Activated T-cell treated with anti-CD3 and anti-CD28 coated beads, Interleukin-2, amount 50 U/mL, for 72 hours (primary cell): ENCODE results near the gene TPM2. TPM values are rescaled to one million over a fixed set of nuclear protein-coding genes. Genes with fewer than 3 reads are reported as not detected.

Experiments used
- ATAC-seq, 2 donors: fragments of 150-1000 bp; cut with Tn5 transposase; replicated peaks in 1 of 2; 2 replicates each; pipeline ENCODE4 v1.10.0; 2021; ENCODE audit warnings: moderate library complexity in 2 of 2, mild to moderate bottlenecking in 1 of 2
- DNase-seq, 2 donors: peaks; one replicate each; pipeline ENCODE4 v3.0.0; 2021 to 2022; ENCODE audit warnings: mixed read lengths in 1 of 2
- H3K27ac Mint-ChIP-seq: one replicate; pipeline ENCODE4 v1.8.0; 2022; ENCODE audit warnings: mild to moderate bottlenecking, moderate library complexity, mixed read lengths
- H3K27me3 Mint-ChIP-seq: one replicate; pipeline ENCODE4 v1.8.0; 2022; ENCODE audit warnings: low read depth, mixed read lengths
- H3K36me3 Mint-ChIP-seq, 2 donors: one replicate each; pipeline ENCODE4 v1.8.0; 2022; ENCODE audit warnings: mixed read lengths in 2 of 2, mild to moderate bottlenecking in 1 of 2; ENCODE audit not compliant: insufficient read depth in 2 of 2
- H3K4me1 Mint-ChIP-seq: one replicate; pipeline ENCODE4 v1.8.0; 2022; ENCODE audit warnings: low read depth, mixed read lengths
- H3K4me3 Mint-ChIP-seq, 2 donors: one replicate each; pipeline ENCODE4 v1.8.0; 2022; ENCODE audit warnings: mild to moderate bottlenecking in 2 of 2, mixed read lengths in 2 of 2, moderate library complexity in 2 of 2
- H3K9me3 Mint-ChIP-seq, 2 donors: one replicate each; pipeline ENCODE4 v1.8.0; 2022; ENCODE audit warnings: mixed read lengths in 2 of 2
- total RNA-seq, 2 donors: library from RNA; stranded (reverse); gene quantifications; one replicate each; pipeline ENCODE4 v1.2.3, GENCODE V29; 2022

The TPM2 gene
- total RNA-seq, 2 donors from 2014 or later = 5.4 to 7.8 TPM

DNA sequence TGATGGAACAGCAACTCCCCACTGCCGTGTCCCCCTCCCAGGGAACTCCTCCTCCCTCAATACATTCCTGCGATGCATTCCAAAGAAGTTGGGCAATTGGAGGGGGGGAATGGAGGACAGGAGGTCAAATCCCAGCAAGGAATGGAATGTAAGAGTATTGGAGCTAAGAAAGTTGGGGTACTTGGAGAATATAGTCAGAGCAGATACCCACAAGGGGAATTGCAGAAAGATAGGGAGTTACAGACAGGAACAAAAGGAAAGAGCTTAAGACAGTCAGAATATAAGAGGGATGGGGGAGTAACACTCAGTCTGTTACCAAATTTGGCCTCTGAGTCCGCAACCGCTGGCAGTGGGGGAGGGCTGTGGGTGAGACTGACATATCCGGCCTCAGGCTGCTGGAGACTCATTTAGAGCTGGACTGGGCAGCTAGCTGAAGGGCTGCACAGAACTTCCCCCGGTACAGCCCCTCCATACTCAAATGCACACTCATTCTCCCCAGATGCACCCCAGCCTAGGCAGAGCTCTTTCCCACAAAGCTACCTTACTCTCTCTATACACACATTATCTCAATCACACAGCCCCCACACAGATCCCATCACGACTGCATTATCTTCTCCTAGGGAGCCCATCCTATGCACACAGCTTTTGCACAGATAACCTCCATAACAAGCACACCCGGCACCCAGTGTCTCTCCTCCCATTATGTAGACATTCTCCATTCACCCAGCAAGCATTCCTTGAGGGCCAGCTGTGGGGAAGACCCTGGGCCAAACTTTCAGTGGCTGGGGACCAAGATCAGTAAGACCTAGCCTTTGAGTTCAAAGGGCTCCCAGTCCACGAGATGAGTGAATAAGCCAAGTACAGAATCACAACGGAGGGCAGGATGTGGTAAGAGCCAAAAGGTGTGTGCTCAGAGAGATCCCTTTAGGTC, 38.6 kb upstream of the TPM2 start:
- H3K36me3 Mint-ChIP-seq = peaks cover 12 to 15% of the 10 kb centered on the region in 2 donors
- H3K9me3 Mint-ChIP-seq = no peaks in the 10 kb centered on the region
- H3K27me3 Mint-ChIP-seq = no peaks in the 10 kb centered on the region
- H3K4me1 Mint-ChIP-seq = peaks cover 14% of the 10 kb centered on the region
- H3K4me3 Mint-ChIP-seq = no peak overlapping the region
- H3K27ac Mint-ChIP-seq = no peak overlapping the region
- peak; percentile 16 to 18 for ATAC-seq
- peak; percentile 63 to 69 for DNase-seq

- no peak for DNase-seq
- Mint-ChIP-seq H3K27ac (no peak overlapping the region), H3K27me3 (no peaks in the 10 kb centered on the region), H3K4me3 (no peak overlapping the region), H3K36me3 (peaks cover 15% of the 10 kb centered on the region in 2 donors), H3K9me3 (no peaks in the 10 kb centered on the region), H3K4me1 (peaks cover 9% of the 10 kb centered on the region)
- ATAC-seq = no peak
Measured at GRCh38 chr9:35727676-35728040, 37.9 kb upstream of the TPM2 start.

- H3K4me1 Mint-ChIP-seq = peaks cover 9% of the 10 kb centered on the region
- peak; percentile 34 to 35 for DNase-seq
- peak overlapping the region; percentile 85 for H3K27ac Mint-ChIP-seq
- no peaks in the 10 kb centered on the region for H3K9me3 Mint-ChIP-seq
- no peak for ATAC-seq
- no peaks in the 10 kb centered on the region for H3K27me3 Mint-ChIP-seq
- no peak overlapping the region for H3K4me3 Mint-ChIP-seq
- H3K36me3 Mint-ChIP-seq = peaks cover 18 to 20% of the 10 kb centered on the region in 2 donors
Measured at GRCh38 chr9:35726931-35727330, 37.2 kb upstream of the TPM2 start.

GRCh38 chr9:35725362-35725761, 35.6 kb upstream of the TPM2 start:
- H3K4me1 Mint-ChIP-seq = peaks cover 9% of the 10 kb centered on the region
- H3K4me3 Mint-ChIP-seq = no peak overlapping the region
- DNase-seq (no peak), ATAC-seq (no peak)
- H3K36me3 Mint-ChIP-seq = peaks cover 19 to 25% of the 10 kb centered on the region in 2 donors
- no peaks in the 10 kb centered on the region for H3K27me3 Mint-ChIP-seq
- no peak overlapping the region for H3K27ac Mint-ChIP-seq
- H3K9me3 Mint-ChIP-seq = no peaks in the 10 kb centered on the region

DNA sequence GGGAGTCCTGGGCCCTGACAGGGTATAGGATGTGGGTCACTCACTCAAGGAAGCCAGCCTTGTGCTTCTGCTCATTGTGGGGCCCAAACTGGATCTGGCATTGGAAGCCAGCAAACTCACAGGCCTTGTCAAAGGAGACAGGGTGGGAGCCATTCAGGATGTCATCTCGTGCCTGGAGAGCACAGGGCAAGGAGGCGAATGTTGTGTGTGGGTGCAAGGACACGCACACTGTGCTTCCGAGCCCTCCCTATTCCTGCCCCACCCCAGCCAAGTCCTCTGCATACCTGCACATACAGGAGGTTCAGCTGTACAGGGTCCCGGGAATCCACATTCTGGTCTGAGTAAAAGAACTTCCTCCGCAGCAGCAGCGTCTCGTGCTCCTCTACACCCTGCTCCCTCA, 34.2 kb upstream of the TPM2 start:
- H3K27me3 Mint-ChIP-seq = no peaks in the 10 kb centered on the region
- H3K9me3 Mint-ChIP-seq = no peaks in the 10 kb centered on the region
- H3K4me3 Mint-ChIP-seq = no peak overlapping the region
- peaks cover 24 to 28% of the 10 kb centered on the region in 2 donors for H3K36me3 Mint-ChIP-seq
- no peak overlapping the region for H3K27ac Mint-ChIP-seq
- peaks cover 9% of the 10 kb centered on the region for H3K4me1 Mint-ChIP-seq
- no peak for DNase-seq
- no peak for ATAC-seq

DNA sequence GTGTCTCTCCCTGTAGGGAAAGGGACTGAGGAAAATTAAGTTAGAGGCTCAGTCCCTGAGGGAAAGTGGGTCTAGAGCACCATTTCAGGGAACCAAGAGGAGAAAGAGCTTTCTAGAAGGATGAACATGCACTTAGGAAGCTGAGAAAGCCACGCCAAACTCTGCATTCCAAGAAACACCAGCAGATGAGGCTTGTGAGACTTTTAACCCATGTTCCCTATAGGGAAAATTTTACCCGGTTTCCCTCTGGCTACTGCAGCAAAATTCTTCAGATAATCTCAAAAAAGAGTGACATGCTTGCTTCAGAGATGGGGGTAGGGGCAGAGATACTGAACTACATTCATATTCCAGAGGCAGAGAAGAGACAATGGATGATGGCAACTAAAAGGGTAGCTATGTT, 33.7 kb upstream of the TPM2 start:
- Mint-ChIP-seq H3K27ac (peak overlapping the region; percentile 65), H3K4me3 (no peak overlapping the region), H3K4me1 (peaks cover 9% of the 10 kb centered on the region), H3K27me3 (no peaks in the 10 kb centered on the region), H3K36me3 (peaks cover 25 to 28% of the 10 kb centered on the region in 2 donors), H3K9me3 (no peaks in the 10 kb centered on the region)
- no peak for DNase-seq
- no peak for ATAC-seq

GRCh38 chr9:35719546-35719945, 29.8 kb upstream of the TPM2 start:
- peaks cover 23 to 34% of the 10 kb centered on the region in 2 donors for H3K36me3 Mint-ChIP-seq
- DNase-seq (no peak), ATAC-seq (no peak)
- H3K4me1 Mint-ChIP-seq = peaks cover 3% of the 10 kb centered on the region
- H3K9me3 Mint-ChIP-seq = no peaks in the 10 kb centered on the region
- no peaks in the 10 kb centered on the region for H3K27me3 Mint-ChIP-seq
- no peak overlapping the region for H3K27ac Mint-ChIP-seq
- no peak overlapping the region for H3K4me3 Mint-ChIP-seq

DNA sequence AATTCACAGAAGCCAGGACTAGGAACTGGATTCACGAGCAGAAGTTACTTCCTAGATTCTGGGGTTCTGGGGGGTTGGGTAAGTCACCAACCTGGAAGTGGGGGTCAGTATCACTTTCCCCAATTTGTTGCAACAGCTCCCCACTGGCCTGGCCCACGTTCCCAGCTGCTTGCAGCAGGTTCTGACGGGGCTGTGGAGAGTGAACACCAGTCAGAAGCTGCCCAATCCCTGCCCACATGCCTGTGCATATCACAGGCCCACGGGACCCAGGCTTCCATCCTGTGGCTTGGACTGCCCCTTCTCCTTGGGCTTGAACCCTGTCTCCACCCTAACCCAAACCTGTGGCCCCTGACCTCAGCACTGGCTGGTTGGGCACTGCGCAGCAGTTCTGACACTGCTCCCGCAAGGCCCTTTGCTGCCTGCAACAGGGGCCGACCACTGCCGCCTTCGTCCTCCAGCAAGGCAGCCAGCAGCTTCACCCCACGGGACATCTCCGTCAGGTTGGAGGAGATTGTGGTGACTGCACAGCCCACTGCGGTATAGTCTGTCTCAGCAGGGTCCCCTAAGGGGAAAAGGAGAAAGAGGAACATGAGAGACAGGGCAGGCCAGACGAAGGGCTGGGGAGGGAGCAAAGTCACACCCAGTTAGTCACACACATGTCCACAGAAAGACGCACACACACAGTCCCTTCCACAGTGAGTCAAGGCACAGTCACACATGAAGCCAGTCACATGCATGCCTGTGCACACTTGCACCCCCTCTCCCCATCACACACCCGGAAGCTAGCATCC, 29.2 kb upstream of the TPM2 start:
- Mint-ChIP-seq H3K4me1 (no peaks in the 10 kb centered on the region), H3K36me3 (peaks cover 23 to 31% of the 10 kb centered on the region in 2 donors), H3K27me3 (no peaks in the 10 kb centered on the region), H3K27ac (no peak overlapping the region), H3K9me3 (no peaks in the 10 kb centered on the region), H3K4me3 (no peak overlapping the region)
- ATAC-seq = no peak
- no peak for DNase-seq

DNA sequence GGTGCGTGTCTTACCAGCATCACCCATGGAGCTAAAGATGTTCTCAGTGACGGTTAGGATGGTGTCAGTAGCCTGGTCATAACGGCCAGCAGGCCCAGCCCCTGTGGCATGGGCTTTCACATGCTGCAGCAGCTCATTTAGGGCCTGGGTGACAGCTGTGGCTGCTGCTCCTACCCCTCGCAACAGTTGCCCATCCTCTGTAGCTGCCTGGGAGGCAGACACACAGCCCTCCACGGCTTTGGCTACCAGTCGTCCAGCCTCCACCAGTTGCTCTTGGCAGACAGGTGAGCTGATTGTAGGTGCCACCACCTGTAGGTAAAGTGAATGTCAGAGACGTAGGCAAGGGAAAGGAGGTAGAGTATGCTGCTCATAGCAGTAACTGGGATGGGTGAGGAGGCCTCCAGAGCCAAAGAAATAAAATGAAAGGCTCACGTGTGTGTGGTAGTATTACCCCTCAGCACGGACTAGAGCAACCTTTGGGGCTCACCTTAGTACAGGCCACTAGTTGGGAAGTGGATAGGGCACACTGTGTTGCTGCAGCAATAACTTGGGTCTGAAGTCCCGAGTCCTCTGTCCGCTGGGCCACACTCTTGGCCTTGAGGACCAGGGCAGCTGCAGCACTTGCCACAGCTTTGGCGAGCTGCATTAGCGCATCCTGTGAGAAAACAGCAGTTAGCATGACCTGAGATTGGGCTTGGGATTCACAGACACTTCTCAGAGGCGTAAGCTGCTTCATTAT, 27.6 kb upstream of the TPM2 start:
- H3K9me3 Mint-ChIP-seq = no peaks in the 10 kb centered on the region
- H3K27me3 Mint-ChIP-seq = no peaks in the 10 kb centered on the region
- no peak overlapping the region for H3K4me3 Mint-ChIP-seq
- no peak overlapping the region for H3K27ac Mint-ChIP-seq
- H3K36me3 Mint-ChIP-seq = peaks cover 26 to 29% of the 10 kb centered on the region in 2 donors
- ATAC-seq (no peak), DNase-seq (no peak)
- peaks cover under 1% of the 10 kb centered on the region for H3K4me1 Mint-ChIP-seq

DNA sequence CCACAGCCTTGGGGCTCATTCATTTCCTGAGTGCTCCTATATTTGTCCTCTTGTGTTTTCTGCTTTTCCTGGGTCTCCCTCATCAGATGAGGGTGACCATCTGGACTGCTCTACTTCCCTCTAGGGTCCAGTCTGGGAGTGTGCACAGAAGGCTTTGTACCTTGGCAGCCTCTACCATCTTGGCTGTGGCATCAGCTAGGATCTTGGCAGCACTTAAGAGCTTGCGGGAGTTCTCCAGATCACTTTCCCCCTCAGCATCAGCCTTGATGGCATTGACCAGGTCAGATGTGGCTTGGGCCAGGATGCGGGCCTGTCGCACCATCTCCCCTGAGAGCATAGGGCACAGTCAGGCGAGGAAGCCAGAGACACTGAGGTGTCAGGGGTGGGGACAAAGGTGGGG, 26.5 kb upstream of the TPM2 start:
- Mint-ChIP-seq H3K27ac (no peak overlapping the region), H3K36me3 (peaks cover 17 to 21% of the 10 kb centered on the region in 2 donors), H3K9me3 (no peaks in the 10 kb centered on the region), H3K4me3 (no peak overlapping the region), H3K4me1 (peaks cover 9% of the 10 kb centered on the region), H3K27me3 (no peaks in the 10 kb centered on the region)
- DNase-seq (no peak), ATAC-seq (no peak)

GRCh38 chr9:35714579-35715252, 25.0 kb upstream of the TPM2 start:
- ATAC-seq = no peak
- DNase-seq = no peak
- Mint-ChIP-seq H3K4me3 (no peak overlapping the region), H3K4me1 (peaks cover 9% of the 10 kb centered on the region), H3K27me3 (no peaks in the 10 kb centered on the region), H3K9me3 (no peaks in the 10 kb centered on the region), H3K36me3 (peaks cover 21 to 25% of the 10 kb centered on the region in 2 donors), H3K27ac (no peak overlapping the region)

- Mint-ChIP-seq H3K36me3 (peaks cover 15 to 23% of the 10 kb centered on the region in 2 donors), H3K27ac (no peak overlapping the region), H3K4me3 (no peak overlapping the region), H3K9me3 (no peaks in the 10 kb centered on the region), H3K27me3 (no peaks in the 10 kb centered on the region), H3K4me1 (peaks cover 9% of the 10 kb centered on the region)
- ATAC-seq = no peak
- DNase-seq = no peak
Measured at GRCh38 chr9:35714123-35714522, 24.4 kb upstream of the TPM2 start.
